IgD-negative memory B cell (primary cell): Measurements from ENCODE around the gene HNF4A. TPM values are rescaled to one million over a fixed set of nuclear protein-coding genes. Genes with fewer than 3 reads are reported as not detected.

ENCODE experiments used
- H3K27ac Mint-ChIP-seq, 3 donors: one replicate each; pipeline ENCODE4 v1.8.0; 2020 to 2022; ENCODE audit warnings: mild to moderate bottlenecking in 3 of 3, mixed read lengths in 3 of 3, moderate library complexity in 1 of 3
- H3K27me3 Mint-ChIP-seq: one replicate; pipeline ENCODE4 v1.8.0; 2021; ENCODE audit warnings: mixed read lengths
- H3K36me3 Mint-ChIP-seq: one replicate; pipeline ENCODE4 v1.8.0; 2020; ENCODE audit warnings: mild to moderate bottlenecking, mixed read lengths
- H3K4me1 Mint-ChIP-seq, 3 donors: one replicate each; pipeline ENCODE4 v1.8.0; 2020 to 2022; ENCODE audit warnings: mixed read lengths in 3 of 3, mild to moderate bottlenecking in 1 of 3
- H3K4me3 Mint-ChIP-seq, 4 donors: one replicate each; pipeline ENCODE4 v1.8.0; 2020 to 2022; ENCODE audit warnings: mild to moderate bottlenecking in 4 of 4, mixed read lengths in 4 of 4, moderate library complexity in 3 of 4
- H3K9me3 Mint-ChIP-seq, 3 donors: one replicate each; pipeline ENCODE4 v1.8.0; 2020 to 2021; ENCODE audit warnings: mixed read lengths in 3 of 3, mild to moderate bottlenecking in 1 of 3
- polyA plus RNA-seq: library from polyadenylated mRNA; unstranded; fragments of 300-500 nt; fragmentation: Illumina TruSeq; gene quantifications from one replicate; pipeline ENCODE4 v1.2.3, GENCODE V29; 2021

HNF4A gene
- polyA plus RNA-seq, 1 donor from 2014 or later, result not detected

GRCh38 chr20:44404204-44405181 is 49.0 kb downstream of the HNF4A start:
- Mint-ChIP-seq H3K9me3 (no peaks in the 10 kb centered on the region), H3K4me1 (no peaks in the 10 kb centered on the region), H3K27me3 (peaks cover 5% of the 10 kb centered on the region), H3K36me3 (no peaks in the 10 kb centered on the region), H3K27ac (no peak overlapping the region), H3K4me3 (no peak overlapping the region)

GRCh38 chr20:44405257-44405656 is 49.8 kb downstream of the HNF4A start:
- peaks cover 2% of the 10 kb centered on the region for H3K27me3 Mint-ChIP-seq
- no peak overlapping the region for H3K4me3 Mint-ChIP-seq
- no peaks in the 10 kb centered on the region for H3K4me1 Mint-ChIP-seq
- no peak overlapping the region for H3K27ac Mint-ChIP-seq
- no peaks in the 10 kb centered on the region for H3K9me3 Mint-ChIP-seq
- H3K36me3 Mint-ChIP-seq, result no peaks in the 10 kb centered on the region

GRCh38 chr20:44405785-44406571 is 50.5 kb downstream of the HNF4A start:
- no peak overlapping the region for H3K27ac Mint-ChIP-seq
- no peaks in the 10 kb centered on the region for H3K27me3 Mint-ChIP-seq
- no peaks in the 10 kb centered on the region for H3K4me1 Mint-ChIP-seq
- no peaks in the 10 kb centered on the region for H3K36me3 Mint-ChIP-seq
- H3K9me3 Mint-ChIP-seq, result no peaks in the 10 kb centered on the region
- H3K4me3 Mint-ChIP-seq, result no peak overlapping the region

- Mint-ChIP-seq H3K27ac (no peak overlapping the region), H3K9me3 (no peaks in the 10 kb centered on the region), H3K27me3 (no peaks in the 10 kb centered on the region), H3K4me1 (no peaks in the 10 kb centered on the region), H3K4me3 (no peak overlapping the region), H3K36me3 (no peaks in the 10 kb centered on the region)
These were observed 51.2 kb downstream of the HNF4A start for GRCh38 chr20:44406572-44407137.

GRCh38 chr20:44407402-44408184 is 52.1 kb downstream of the HNF4A start:
- Mint-ChIP-seq H3K9me3 (no peaks in the 10 kb centered on the region), H3K4me1 (no peaks in the 10 kb centered on the region), H3K27ac (no peak overlapping the region), H3K4me3 (no peak overlapping the region), H3K27me3 (peaks cover 6% of the 10 kb centered on the region), H3K36me3 (no peaks in the 10 kb centered on the region)

- no peak overlapping the region for H3K4me3 Mint-ChIP-seq
- no peaks in the 10 kb centered on the region for H3K36me3 Mint-ChIP-seq
- H3K4me1 Mint-ChIP-seq, result no peaks in the 10 kb centered on the region
- peaks cover 10% of the 10 kb centered on the region for H3K27me3 Mint-ChIP-seq
- no peaks in the 10 kb centered on the region for H3K9me3 Mint-ChIP-seq
- H3K27ac Mint-ChIP-seq, result no peak overlapping the region
These were observed 53.7 kb downstream of the HNF4A start for GRCh38 chr20:44409132-44409600.

- H3K27ac Mint-ChIP-seq, result peak overlapping the region in 2 of 3 donors; percentile 59 to 82
- no peaks in the 10 kb centered on the region for H3K9me3 Mint-ChIP-seq
- no peaks in the 10 kb centered on the region for H3K4me1 Mint-ChIP-seq
- no peaks in the 10 kb centered on the region for H3K36me3 Mint-ChIP-seq
- no peak overlapping the region for H3K4me3 Mint-ChIP-seq
- peaks cover 10% of the 10 kb centered on the region for H3K27me3 Mint-ChIP-seq
These were observed 55.1 kb downstream of the HNF4A start for GRCh38 chr20:44410583-44411019.

GRCh38 chr20:44411020-44411756 is 55.7 kb downstream of the HNF4A start:
- peaks cover 10% of the 10 kb centered on the region for H3K27me3 Mint-ChIP-seq
- peak overlapping the region in 1 of 3 donors; percentile 59 for H3K27ac Mint-ChIP-seq
- H3K4me3 Mint-ChIP-seq, result no peak overlapping the region
- no peaks in the 10 kb centered on the region for H3K36me3 Mint-ChIP-seq
- no peaks in the 10 kb centered on the region for H3K4me1 Mint-ChIP-seq
- H3K9me3 Mint-ChIP-seq, result no peaks in the 10 kb centered on the region

- H3K9me3 Mint-ChIP-seq, result no peaks in the 10 kb centered on the region
- H3K36me3 Mint-ChIP-seq, result no peaks in the 10 kb centered on the region
- H3K4me3 Mint-ChIP-seq, result peak overlapping the region in 1 of 4 donors; percentile 48
- H3K27ac Mint-ChIP-seq, result no peak overlapping the region
- H3K4me1 Mint-ChIP-seq, result no peaks in the 10 kb centered on the region
- peaks cover 10% of the 10 kb centered on the region for H3K27me3 Mint-ChIP-seq
These were observed 56.4 kb downstream of the HNF4A start for GRCh38 chr20:44411757-44412401.

- Mint-ChIP-seq H3K9me3 (no peaks in the 10 kb centered on the region), H3K4me1 (no peaks in the 10 kb centered on the region), H3K4me3 (no peak overlapping the region), H3K36me3 (no peaks in the 10 kb centered on the region), H3K27me3 (peaks cover 10% of the 10 kb centered on the region), H3K27ac (no peak overlapping the region)
These were observed 57.1 kb downstream of the HNF4A start for GRCh38 chr20:44412402-44413144.

GRCh38 chr20:44413575-44414345 is 58.3 kb downstream of the HNF4A start:
- H3K27ac Mint-ChIP-seq, result no peak overlapping the region
- H3K36me3 Mint-ChIP-seq, result no peaks in the 10 kb centered on the region
- no peaks in the 10 kb centered on the region for H3K9me3 Mint-ChIP-seq
- H3K4me3 Mint-ChIP-seq, result no peak overlapping the region
- no peaks in the 10 kb centered on the region for H3K4me1 Mint-ChIP-seq
- H3K27me3 Mint-ChIP-seq, result peaks cover 10% of the 10 kb centered on the region

GRCh38 chr20:44414346-44414714 is 58.8 kb downstream of the HNF4A start:
- peaks cover 10% of the 10 kb centered on the region for H3K27me3 Mint-ChIP-seq
- no peaks in the 10 kb centered on the region for H3K9me3 Mint-ChIP-seq
- no peak overlapping the region for H3K27ac Mint-ChIP-seq
- no peaks in the 10 kb centered on the region for H3K4me1 Mint-ChIP-seq
- H3K4me3 Mint-ChIP-seq, result no peak overlapping the region
- H3K36me3 Mint-ChIP-seq, result no peaks in the 10 kb centered on the region
